Measurements from ENCODE around the gene BNIP5.
"Not testable (repeated sequence)": the region's sequence is repeated elsewhere in the genome, so short reads cannot be mapped to it uniquely, and the experiment has no call there.

The BNIP5 gene

GRCh38 chr6:36340618-36341454 lies 4.1 kb upstream of the BNIP5 start:
- DNase-seq = peak; percentile 33 to 48

GRCh38 chr6:36340306-36340617 lies 3.6 kb upstream of the BNIP5 start:
- no peak for DNase-seq

- no peak for DNase-seq
Measured at GRCh38 chr6:36339146-36339545, 2.5 kb upstream of the BNIP5 start.

- not testable (repeated sequence) for DNase-seq
Measured at GRCh38 chr6:36338223-36338622, 1.5 kb upstream of the BNIP5 start.

GRCh38 chr6:36337814-36338213 lies 1.1 kb upstream of the BNIP5 start:
- DNase-seq = no peak

- DNase-seq = no peak
Measured at GRCh38 chr6:36336208-36336710, 429 bp downstream of the BNIP5 start.

- DNase-seq = no peak
Measured at GRCh38 chr6:36335465-36336207, 1.1 kb downstream of the BNIP5 start.

- no peak for DNase-seq
Measured at GRCh38 chr6:36334832-36335459, 1.7 kb downstream of the BNIP5 start.

GRCh38 chr6:36333931-36334725 lies 2.6 kb downstream of the BNIP5 start:
- no peak for DNase-seq

GRCh38 chr6:36333171-36333895 lies 3.4 kb downstream of the BNIP5 start:
- DNase-seq = no peak

GRCh38 chr6:36331381-36331780 lies 5.3 kb downstream of the BNIP5 start:
- DNase-seq = no peak

GRCh38 chr6:36330366-36330765 lies 6.3 kb downstream of the BNIP5 start:
- DNase-seq = no peak

GRCh38 chr6:36329798-36330291 lies 6.8 kb downstream of the BNIP5 start:
- no peak for DNase-seq

- no peak for DNase-seq
Measured at GRCh38 chr6:36328600-36328999, 8.1 kb downstream of the BNIP5 start.

- no peak for DNase-seq
Measured at GRCh38 chr6:36327919-36328236, 8.8 kb downstream of the BNIP5 start.

GRCh38 chr6:36327226-36327918 lies 9.3 kb downstream of the BNIP5 start:
- no peak for DNase-seq

GRCh38 chr6:36326356-36326995 lies 10.2 kb downstream of the BNIP5 start:
- DNase-seq = no peak

GRCh38 chr6:36324715-36325114 lies 12.0 kb downstream of the BNIP5 start:
- no peak for DNase-seq

GRCh38 chr6:36324191-36324590 lies 12.5 kb downstream of the BNIP5 start:
- DNase-seq = no peak

GRCh38 chr6:36323062-36323461 lies 13.6 kb downstream of the BNIP5 start:
- peak in 1 of 2 experiments; percentile 21 for DNase-seq

- DNase-seq = no peak
Measured at GRCh38 chr6:36322591-36322990, 14.1 kb downstream of the BNIP5 start.

All from SHP77 (cell line).